ENCODE data around the gene CPS1. TPM values are rescaled to one million over a fixed set of nuclear protein-coding genes. Genes with fewer than 3 reads are reported as not detected.

CPS1 gene
- total RNA-seq, 1 experiment from 2014 or later = 14.2 TPM

- Histone ChIP-seq H3K4ac (ENCODE audit: low read depth, low read length) (no peak overlapping the region), H3K18ac (ENCODE audit: insufficient read length, low read depth, low read length) (no peak overlapping the region), H4K5ac (ENCODE audit: insufficient read length, low read depth, low read length) (no peak overlapping the region), H4K20me1 (ENCODE audit: control insufficient read depth, insufficient read depth, insufficient read length) (no peaks in the 10 kb centered on the region), H2BK5ac (ENCODE audit: insufficient read length, low read length) (no peak overlapping the region), H3K56ac (ENCODE audit: insufficient read length, low read depth, low read length) (no peak overlapping the region), H3K23me2 (ENCODE audit: insufficient read length, low read depth, low read length, poor library complexity, severe bottlenecking) (no peaks in the 10 kb centered on the region), H3K27ac (ENCODE audit: insufficient read length, low read depth, low read length) (no peak overlapping the region), H4K91ac (ENCODE audit: insufficient read length, low read depth, low read length) (no peak overlapping the region), H3K14ac (ENCODE audit: insufficient read depth, low read length) (no peak overlapping the region), H2BK20ac (ENCODE audit: low read depth, low read length, poor library complexity, severe bottlenecking) (no peak overlapping the region), H2AK5ac (ENCODE audit: insufficient read length, low read length) (no peak overlapping the region), H3K4me1 (ENCODE audit: insufficient read depth, low read length) (no peaks in the 10 kb centered on the region), H2AFZ (ENCODE audit: low read length) (no peak overlapping the region), H3K23ac (ENCODE audit: insufficient read length, low read depth, low read length) (no peak overlapping the region), H3K9ac (ENCODE audit: extremely low read depth, insufficient read length, low read length) (no peak overlapping the region), H3K79me2 (ENCODE audit: insufficient read depth, low read length) (no peaks in the 10 kb centered on the region), H3K4me2 (ENCODE audit: insufficient read depth, insufficient read length, low read length) (no peak overlapping the region), H3K9me3 (ENCODE audit: control insufficient read depth, low read depth, low read length) (no peaks in the 10 kb centered on the region), H3K27me3 (ENCODE audit: insufficient read depth, low read length) (no peaks in the 10 kb centered on the region), H2BK12ac (ENCODE audit: insufficient read length, low read depth, low read length) (no peak overlapping the region), H2BK15ac (ENCODE audit: low read depth, low read length) (no peak overlapping the region), H3K79me1 (ENCODE audit: insufficient read depth, low read depth, low read length, poor library complexity, severe bottlenecking) (no peaks in the 10 kb centered on the region), H2BK120ac (ENCODE audit: low read depth, low read length, poor library complexity, severe bottlenecking) (no peak overlapping the region), H4K8ac (replicated peaks; ENCODE audit: insufficient read length, low read depth, low read length) (no peak overlapping the region), H3T11ph (ENCODE audit: low read length) (no peak overlapping the region)
- DNase-seq = no peak
- TF ChIP-seq, protein P1, sequence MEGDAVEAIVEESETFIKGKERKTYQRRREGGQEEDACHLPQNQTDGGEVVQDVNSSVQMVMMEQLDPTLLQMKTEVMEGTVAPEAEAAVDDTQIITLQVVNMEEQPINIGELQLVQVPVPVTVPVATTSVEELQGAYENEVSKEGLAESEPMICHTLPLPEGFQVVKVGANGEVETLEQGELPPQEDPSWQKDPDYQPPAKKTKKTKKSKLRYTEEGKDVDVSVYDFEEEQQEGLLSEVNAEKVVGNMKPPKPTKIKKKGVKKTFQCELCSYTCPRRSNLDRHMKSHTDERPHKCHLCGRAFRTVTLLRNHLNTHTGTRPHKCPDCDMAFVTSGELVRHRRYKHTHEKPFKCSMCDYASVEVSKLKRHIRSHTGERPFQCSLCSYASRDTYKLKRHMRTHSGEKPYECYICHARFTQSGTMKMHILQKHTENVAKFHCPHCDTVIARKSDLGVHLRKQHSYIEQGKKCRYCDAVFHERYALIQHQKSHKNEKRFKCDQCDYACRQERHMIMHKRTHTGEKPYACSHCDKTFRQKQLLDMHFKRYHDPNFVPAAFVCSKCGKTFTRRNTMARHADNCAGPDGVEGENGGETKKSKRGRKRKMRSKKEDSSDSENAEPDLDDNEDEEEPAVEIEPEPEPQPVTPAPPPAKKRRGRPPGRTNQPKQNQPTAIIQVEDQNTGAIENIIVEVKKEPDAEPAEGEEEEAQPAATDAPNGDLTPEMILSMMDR (conservative IDR thresholded peaks at IDR 0.05) = no peak
- no CpG with 5 or more reads among the region's 2 CpGs for WGBS (ENCODE audit: extremely low coverage, insufficient read length, low lambda C conversion rate)
- no peaks in the 10 kb centered on the region for H3K9me3 Mint-ChIP-seq
- no peak overlapping the region for H3K27ac Mint-ChIP-seq
- H3K27me3 Mint-ChIP-seq (ENCODE audit: low read depth) = no peaks in the 10 kb centered on the region
- no peaks in the 10 kb centered on the region for H3K36me3 Mint-ChIP-seq (ENCODE audit: insufficient read depth in 1 of 3, low read depth in 3 of 3)
- H3K4me3 Mint-ChIP-seq = no peak overlapping the region
- H3K4me1 Mint-ChIP-seq = no peaks in the 10 kb centered on the region
Measured at GRCh38 chr2:210606001-210606400, 49.6 kb downstream of the CPS1 start.

Measured in H9 (cell line).